Stimulated activated naive CD4-positive, alpha-beta T cell (primary cell): ENCODE data around the gene LYRM9.
"Not testable (repeated sequence)": the region's sequence is repeated elsewhere in the genome, so short reads cannot be mapped to it uniquely, and the experiment has no call there.

Experiments
- DNase-seq, 6 experiments: peaks; one replicate each; lab custom pipeline; 2025; lab: John Stamatoyannopoulos, UW

The LYRM9 gene

DNA sequence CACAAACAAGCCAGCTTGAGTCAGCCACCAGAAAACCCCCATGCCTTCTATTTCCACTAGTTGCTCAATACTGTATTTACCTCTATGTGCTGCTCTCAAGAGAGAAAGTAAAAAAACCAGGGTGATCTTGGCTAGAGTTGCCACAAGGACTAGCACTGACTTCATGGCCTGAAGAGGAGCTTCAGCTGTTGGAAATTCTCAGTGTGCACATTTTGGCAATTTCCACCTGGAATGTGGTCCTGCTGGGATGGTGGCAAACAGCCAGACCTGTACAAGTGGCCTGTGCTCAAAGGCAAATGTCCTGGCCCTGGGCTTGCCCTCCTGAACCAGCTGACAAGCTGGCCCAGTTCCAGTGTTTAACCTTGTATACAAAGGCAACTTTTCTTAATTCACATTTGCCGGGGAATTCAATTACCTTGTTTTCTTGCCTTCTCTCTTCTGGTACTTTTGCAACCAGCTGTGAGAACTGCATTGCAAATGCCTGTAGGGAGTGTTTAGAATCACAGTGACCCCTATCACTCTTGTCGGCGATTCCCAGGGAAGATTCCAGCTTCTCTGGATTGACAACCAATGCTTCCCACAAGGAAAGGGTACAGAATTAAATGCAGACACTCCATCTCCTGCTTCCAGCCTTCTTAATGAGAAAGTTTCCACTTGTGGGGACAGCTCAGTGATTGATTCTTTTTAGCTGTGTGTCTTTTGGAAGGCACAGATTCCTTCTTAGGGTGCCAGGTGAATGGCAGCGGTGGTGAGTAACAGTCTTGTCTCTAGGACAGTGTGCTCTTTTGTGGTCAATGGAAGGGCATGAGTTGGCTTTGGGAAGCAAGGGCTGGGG, 53.4 kb downstream of the LYRM9 start:
- not testable (repeated sequence) for DNase-seq

DNA sequence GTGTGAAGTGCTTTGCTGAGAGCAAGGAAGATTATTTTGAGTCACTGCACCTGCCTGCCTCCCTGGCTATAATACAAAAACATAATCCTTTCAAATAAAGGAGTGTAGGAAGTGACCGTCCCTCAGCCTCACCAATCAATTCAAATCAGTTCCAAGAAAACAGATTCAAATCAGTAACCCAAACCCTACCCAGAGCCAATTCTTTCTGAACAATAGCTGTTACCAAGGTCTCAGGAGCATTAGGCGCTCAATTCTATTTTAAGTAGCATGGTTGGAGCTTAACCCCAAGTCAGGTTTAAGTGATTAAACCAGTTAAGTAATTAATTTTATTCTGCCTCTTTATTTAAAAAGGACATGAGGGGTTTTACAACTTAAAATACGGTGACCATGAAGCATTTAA, 54.6 kb downstream of the LYRM9 start:
- DNase-seq = not testable (repeated sequence)

DNA sequence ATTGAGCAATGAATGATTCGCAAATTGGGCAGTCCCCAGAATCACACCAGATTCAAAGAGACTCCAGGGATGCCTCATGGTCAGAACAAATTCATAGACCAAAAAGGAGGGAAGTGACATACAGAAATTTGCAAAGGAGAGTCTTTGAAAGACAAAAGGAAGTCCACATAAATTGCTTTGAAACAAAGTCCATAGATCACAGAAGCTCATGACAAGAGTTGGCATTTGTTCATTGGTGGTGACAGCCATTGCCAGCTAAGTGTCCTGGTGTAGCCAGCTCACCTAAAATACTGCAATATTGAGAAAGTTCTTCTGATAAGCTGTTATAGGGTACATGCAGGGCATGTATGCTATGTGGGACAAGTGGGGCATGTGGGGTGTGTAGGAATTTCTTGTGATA, 55.4 kb downstream of the LYRM9 start:
- not testable (repeated sequence) for DNase-seq

DNA sequence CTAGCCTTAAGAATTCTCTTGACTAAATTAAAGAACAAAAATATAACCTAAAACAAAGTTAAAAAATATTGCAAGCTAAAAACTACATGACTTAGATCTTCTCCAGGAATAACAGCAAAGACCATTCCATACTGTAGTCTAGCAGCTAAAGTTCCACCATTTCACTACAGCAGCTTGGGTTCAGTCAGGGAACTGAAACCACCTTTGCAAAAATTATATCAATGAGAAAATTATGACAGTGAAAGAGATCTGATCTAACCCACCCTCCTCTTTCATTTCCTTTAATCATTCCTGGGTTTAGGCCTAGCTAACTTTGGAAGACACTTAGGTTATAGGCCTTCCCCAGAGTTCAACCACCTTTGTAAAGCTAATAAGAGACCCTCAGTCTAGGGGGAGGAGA, 56.5 kb downstream of the LYRM9 start:
- no peak for DNase-seq

DNA sequence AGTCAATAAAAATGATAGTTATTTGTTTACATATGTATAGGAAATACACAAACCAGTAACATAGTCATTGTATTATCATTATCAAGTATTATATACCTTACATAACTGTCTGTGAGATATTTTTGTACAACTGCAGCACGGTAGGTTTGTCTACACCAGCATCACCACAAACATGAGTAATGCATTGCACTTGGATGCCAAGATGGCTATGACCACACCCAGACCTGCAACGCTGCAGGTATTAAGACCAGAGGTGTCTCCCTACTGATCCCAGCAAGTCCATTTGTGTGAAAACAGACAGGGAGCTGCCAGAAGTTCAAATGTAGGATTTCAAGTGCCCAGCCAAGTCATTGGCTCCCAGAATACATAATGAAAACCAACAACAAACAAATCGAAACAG, 58.6 kb downstream of the LYRM9 start:
- DNase-seq = no peak

DNA sequence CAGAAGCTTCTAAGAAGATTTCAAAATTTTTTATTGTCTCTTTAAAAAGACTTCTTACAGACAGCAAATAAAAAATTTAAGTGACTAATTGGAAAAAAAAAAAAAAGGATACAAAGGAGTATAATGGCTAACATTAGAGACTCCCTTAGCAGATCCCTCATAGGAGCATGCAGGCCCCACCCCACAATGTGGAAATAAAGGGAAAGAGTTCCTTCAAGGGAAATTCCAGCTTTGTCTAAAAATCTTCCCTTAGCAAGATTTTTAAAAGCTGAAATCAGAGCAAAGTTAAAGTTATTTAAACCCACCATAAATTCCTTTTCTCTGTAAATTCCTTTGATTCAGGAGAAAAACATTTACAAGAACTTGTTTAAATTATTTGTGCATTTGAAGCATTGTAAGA, 60.3 kb downstream of the LYRM9 start:
- no peak for DNase-seq

DNA sequence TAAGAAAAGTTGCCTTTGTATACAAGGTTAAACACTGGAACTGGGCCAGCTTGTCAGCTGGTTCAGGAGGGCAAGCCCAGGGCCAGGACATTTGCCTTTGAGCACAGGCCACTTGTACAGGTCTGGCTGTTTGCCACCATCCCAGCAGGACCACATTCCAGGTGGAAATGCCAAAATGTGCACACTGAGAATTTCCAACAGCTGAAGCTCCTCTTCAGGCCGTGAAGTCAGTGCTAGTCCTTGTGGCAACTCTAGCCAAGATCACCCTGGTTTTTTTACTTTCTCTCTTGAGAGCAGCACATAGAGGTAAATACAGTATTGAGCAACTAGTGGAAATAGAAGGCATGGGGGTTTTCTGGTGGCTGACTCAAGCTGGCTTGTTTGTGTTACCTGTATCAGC, 63.3 kb downstream of the LYRM9 start:
- DNase-seq = not testable (repeated sequence)

DNA sequence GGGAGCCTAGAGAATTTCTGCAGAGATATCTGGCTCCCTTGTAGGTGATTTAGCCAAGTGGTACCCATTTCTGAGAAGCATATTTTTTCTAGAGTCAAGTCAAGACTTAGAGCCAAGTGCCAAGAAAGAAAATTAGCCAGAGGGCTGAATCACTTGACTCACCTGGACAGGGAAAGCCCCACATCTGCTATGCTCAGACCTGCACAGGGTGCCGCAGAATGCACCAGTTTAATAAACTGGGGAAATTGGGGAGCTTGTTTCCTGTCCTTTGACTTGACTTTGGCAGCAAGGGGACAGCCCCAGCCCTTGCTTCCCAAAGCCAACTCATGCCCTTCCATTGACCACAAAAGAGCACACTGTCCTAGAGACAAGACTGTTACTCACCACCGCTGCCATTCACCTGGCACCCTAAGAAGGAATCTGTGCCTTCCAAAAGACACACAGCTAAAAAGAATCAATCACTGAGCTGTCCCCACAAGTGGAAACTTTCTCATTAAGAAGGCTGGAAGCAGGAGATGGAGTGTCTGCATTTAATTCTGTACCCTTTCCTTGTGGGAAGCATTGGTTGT, 63.9 kb downstream of the LYRM9 start:
- not testable (repeated sequence) for DNase-seq
